HG03159 (cell line): Measurements from ENCODE around the gene HKDC1.
"Not testable (repeated sequence)": the region's sequence is repeated elsewhere in the genome, so short reads cannot be mapped to it uniquely, and the experiment has no call there.

ENCODE experiments used
- ATAC-seq: cut with Tn5 transposase; IDR thresholded peaks from one replicate; pipeline ENCODE4 v1.9.1; 2021; ENCODE audit warnings: mild to moderate bottlenecking, moderate library complexity; ENCODE audit not compliant: unreplicated experiment

HKDC1 gene

GRCh38 chr10:69220041-69220451 lies at the start of gene HKDC1:
Gene HKDC1 (plus strand): TSS chr10:69220332. CDS start chr10:69220436, 104 bp downstream.
- ATAC-seq: no peak

- no peak for ATAC-seq
Observed at GRCh38 chr10:69172241-69172982, 47.7 kb upstream of the HKDC1 start.

GRCh38 chr10:69175326-69175725 lies 44.8 kb upstream of the HKDC1 start:
- not testable (repeated sequence) for ATAC-seq

- ATAC-seq: no peak
Observed at GRCh38 chr10:69176823-69177222, 43.3 kb upstream of the HKDC1 start.

- ATAC-seq: peak; percentile 41
Observed at GRCh38 chr10:69179089-69179742, 40.9 kb upstream of the HKDC1 start.

GRCh38 chr10:69179743-69180524 lies 40.2 kb upstream of the HKDC1 start, which contains the start of gene SUPV3L1:
Gene SUPV3L1 (plus strand): TSS chr10:69180234. CDS start chr10:69180292, 58 bp downstream.
- ATAC-seq: peak; percentile 82

- ATAC-seq: peak; percentile 34
Observed at GRCh38 chr10:69180525-69181204, 39.5 kb upstream of the HKDC1 start.

- ATAC-seq: no peak
Observed at GRCh38 chr10:69181433-69181832, 38.7 kb upstream of the HKDC1 start.

GRCh38 chr10:69182005-69182404 lies 38.1 kb upstream of the HKDC1 start:
- ATAC-seq: no peak

GRCh38 chr10:69186524-69186923 lies 33.6 kb upstream of the HKDC1 start:
- no peak for ATAC-seq

- no peak for ATAC-seq
Observed at GRCh38 chr10:69201045-69201444, 19.1 kb upstream of the HKDC1 start.

- ATAC-seq: no peak
Observed at GRCh38 chr10:69202332-69202731, 17.8 kb upstream of the HKDC1 start.

- ATAC-seq: no peak
Observed at GRCh38 chr10:69208761-69209160, 11.4 kb upstream of the HKDC1 start.

- ATAC-seq: no peak
Observed at GRCh38 chr10:69209787-69210484, 10.2 kb upstream of the HKDC1 start.

GRCh38 chr10:69211104-69211503 lies 9.0 kb upstream of the HKDC1 start:
- no peak for ATAC-seq

GRCh38 chr10:69211524-69211923 lies 8.6 kb upstream of the HKDC1 start:
- no peak for ATAC-seq

GRCh38 chr10:69213591-69214311 lies 6.4 kb upstream of the HKDC1 start:
- no peak for ATAC-seq

GRCh38 chr10:69214666-69215131 lies 5.4 kb upstream of the HKDC1 start:
- no peak for ATAC-seq

- no peak for ATAC-seq
Observed at GRCh38 chr10:69215405-69216171, 4.5 kb upstream of the HKDC1 start.
